ENCODE data around the gene FTO. TPM values are rescaled to one million over a fixed set of nuclear protein-coding genes. Genes with fewer than 3 reads are reported as not detected.
A peak's percentile ranks its signal among the peaks of the same experiment; 100 is the strongest.

Gene FTO
- total RNA-seq, 1 donor from 2014 or later = 62.6 TPM

GRCh38 chr16:54096607-54097006, 392.7 kb downstream of the FTO start:
- no peak for DNase-seq

- DNase-seq = no peak
Measured at GRCh38 chr16:54097774-54098173, 393.8 kb downstream of the FTO start.

DNA sequence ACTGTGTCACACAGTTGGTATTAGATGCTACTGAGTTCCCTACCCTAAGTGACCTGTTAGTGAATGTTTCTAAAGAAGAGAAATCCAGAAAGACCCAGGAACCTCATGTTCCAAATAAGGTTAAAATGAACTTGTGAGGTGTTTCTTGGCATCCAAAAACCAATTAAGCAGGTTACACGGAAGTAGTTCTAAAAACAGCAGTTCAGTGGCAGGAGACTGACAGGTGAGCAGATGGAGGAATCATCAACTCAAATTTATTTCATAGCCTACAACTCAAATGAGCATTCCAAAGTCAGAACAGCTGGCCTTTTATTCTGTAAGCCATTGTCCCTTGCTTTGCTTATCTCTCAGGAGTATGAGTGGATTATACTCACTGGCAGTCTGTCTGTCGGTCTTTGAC, 394.3 kb downstream of the FTO start:
- DNase-seq = no peak

- DNase-seq = no peak
Measured at GRCh38 chr16:54099627-54100026, 395.7 kb downstream of the FTO start.

DNA sequence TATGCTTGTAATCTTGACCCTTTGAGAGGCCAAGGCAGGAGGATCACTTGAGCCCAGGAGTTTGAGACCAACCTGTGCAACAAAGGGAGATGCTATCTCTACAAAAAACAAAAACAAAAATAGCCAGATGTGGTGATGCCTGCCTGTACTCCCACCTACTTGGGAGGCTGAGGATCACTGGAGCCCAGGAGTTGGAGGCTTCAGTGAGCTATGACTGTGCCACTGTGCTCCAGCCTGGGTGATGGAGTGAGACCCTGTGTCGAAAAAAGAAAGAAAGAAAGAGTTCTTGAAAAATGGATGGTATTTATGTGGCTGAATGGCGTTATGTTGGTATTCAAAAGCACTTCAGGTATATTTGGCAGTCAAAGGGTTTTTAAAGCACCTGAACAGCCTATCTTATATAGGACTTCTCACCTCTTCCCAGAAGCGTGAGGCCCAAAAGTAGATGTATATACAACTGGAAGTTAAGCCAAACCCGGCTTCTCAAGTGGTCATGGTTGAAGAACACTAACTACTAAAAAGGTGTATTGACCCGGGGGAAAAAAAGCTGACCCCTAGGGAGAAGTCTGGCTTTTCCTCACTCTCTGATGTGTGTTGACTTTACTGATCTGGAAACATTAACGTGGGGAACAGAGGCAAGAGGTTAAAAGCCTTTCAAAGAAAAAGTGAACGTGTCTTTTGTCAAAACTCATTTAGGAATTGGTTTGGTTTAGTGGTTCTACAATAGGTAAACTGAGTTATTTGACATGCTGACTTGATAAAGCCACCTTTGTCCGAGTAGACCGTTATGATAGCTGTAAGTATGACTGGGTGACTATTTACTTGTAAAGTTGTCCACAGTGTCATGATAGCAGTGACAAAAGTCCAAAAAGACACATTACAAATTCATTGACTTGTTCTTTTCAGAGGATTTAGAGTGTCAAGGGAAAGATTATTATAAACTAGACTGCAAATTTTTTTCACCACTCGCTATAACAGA, 399.2 kb downstream of the FTO start:
- no peak for DNase-seq

DNA sequence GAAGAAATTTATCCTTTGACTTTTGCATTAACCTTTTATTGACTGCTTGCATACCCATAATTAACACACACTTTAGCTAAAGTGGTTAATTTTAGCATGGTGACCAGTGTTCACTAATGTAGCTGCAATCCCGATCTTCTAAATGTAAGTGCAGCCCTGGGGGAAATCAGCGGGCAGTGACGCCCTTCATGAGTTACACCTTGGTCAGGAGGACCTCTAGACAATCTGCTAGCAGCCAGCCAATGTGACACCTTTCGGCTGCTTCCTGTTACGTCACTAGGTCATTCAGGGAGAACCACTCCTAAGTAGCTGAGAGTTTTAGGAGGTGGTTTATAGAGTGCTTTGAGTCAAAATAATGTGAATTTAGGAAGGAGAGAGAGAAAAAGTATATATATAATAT, 402.1 kb downstream of the FTO start:
- DNase-seq = no peak

GRCh38 chr16:54107583-54108202, 403.7 kb downstream of the FTO start:
- peak; percentile 28 for DNase-seq

DNA sequence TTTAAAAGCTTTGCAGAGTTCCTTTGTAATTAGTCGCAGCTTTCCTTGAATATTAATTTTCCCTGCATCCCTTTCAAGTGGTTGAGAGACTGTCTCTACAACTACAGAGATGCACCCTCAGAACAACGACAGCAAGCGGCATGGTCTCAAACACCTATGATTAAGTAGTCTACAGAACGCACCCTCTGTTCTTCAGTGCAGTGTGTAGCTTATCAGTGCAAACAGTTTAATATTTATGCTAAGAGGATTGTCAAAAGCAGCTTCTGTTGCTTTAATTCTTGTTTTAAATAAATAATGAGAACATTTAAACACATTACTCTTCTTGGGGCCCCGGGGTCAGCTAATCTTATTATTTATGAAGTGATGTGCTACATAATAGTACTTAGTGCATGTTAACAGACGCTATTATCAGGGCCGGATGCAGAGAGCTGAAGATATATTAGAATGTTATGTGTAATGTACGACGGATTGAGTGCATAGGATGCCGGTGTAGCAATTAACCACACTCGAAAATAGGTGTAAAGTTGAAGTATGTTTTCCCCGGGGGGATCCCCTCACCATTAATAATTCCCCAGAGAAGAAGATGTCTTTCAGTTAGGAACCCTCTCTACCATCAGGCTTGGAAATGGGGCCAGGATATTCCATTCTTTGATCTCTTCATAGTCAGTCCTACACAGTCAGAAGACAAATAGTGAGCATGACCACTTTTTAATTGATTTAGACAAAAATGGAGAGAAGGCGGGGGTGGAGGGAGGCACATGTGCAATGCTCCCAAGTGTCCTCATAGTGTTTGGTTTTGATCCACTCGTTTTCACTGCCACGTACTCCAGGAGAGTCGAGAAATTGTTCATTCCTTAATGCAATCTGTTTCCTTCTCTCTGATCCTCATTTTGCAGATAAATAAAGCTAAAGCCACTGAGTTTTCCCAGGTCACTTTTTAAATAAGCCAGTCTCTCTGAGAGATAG, 406.3 kb downstream of the FTO start:
- DNase-seq = no peak

DNA sequence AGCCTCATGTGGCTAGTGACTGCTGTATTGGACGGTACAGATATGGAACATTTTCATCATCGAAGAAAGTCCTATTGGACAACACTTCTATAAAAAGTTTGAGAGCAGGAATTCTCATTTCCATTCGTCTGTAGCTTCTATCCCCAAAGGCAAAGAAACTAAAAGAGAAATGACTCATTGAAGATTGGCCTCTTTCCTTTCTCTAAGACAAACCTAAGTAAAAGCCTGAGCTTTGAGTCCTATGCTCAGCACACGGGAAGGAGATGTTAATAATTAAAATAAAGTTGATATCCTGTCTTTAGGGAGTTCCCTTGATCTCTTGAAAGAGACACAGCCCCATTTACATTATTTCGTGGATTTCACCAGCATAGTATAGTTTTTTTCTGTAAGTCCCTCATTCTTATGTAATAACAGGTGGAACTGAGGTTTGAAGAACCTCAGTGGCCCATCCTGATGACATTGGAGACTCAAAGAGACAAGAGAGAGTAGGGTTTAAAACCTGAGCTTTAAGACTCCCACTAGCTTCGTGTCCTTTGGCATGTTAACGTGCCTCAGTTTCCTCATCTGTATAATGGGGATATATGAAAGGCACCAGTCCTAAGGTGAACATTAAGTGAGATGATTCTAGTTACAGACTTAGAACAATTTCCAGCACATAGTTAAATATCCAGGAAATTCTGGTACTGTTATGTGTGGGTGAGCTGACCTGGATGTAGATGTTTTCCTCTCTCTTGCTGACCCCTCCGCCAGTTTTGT, 408.7 kb downstream of the FTO start:
- no peak for DNase-seq

- DNase-seq = no peak
Measured at GRCh38 chr16:54115558-54115957, 411.6 kb downstream of the FTO start.

- DNase-seq = peak; percentile 13
Measured at GRCh38 chr16:54116124-54116655, 412.2 kb downstream of the FTO start.

DNA sequence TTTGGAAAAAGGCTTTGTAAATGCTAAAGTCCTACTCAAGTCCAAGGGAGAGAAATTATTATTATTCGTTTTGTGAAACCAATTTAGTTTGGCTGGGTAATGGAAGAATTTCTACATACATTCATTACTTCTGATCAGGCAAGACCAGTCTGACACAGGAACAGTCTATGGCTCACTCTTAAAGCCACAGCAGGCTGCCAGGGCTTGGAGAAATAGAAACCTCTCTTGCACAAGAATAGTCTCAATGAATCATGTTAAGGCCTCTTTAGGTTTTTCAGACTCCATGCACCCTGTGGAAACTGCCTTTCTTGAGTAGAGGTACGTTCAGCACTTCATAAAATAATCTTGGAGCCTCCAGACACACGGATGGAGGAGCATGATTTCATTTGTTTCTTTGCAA, 414.9 kb downstream of the FTO start:
- DNase-seq = no peak

GRCh38 chr16:54120846-54121480, 417.0 kb downstream of the FTO start:
- no peak for DNase-seq

GRCh38 chr16:54121539-54122295, 417.8 kb downstream of the FTO start:
- DNase-seq = no peak

DNA sequence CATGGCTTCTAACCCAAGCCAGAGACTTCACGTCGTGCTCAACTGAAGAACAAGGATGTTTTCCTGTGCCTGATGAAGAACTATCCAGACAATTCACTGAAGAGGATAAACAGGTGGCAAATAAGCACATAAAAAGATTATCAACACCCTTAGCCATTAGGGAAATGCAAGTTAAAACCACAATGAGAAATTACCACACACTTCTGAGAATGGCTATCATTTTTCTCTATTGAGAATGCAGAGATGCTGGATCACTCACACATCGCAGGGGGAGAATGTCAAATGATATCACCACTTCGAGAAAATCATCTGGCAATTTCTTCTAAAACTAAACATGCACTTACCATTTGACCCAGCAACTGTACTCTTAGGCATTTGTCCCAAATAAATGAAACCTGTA, 419.8 kb downstream of the FTO start:
- DNase-seq = no peak

GRCh38 chr16:54125751-54126655, 422.0 kb downstream of the FTO start:
- DNase-seq = no peak

DNA sequence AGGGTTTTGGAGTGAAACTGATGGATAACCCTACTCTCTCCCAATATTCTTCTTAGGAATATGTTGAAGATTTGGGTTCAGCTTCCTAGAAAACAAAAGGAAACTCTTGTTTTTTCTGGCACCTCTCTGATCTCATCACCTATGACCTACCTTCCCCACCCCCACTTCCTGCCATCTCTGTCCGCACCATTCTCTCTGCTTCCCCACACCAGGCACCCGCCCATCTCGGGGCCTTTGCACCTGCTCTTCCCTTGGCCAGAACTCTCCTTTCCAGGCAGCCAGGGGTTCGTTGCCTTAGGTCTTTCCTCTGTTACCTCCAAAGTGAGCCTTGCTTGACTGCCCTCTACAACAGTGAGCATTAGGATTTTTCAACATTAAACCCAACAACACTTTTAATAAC, 423.0 kb downstream of the FTO start:
- DNase-seq = no peak

GRCh38 chr16:54128629-54129234, 424.8 kb downstream of the FTO start:
- peak; percentile 49 for DNase-seq

- DNase-seq = no peak
Measured at GRCh38 chr16:54129810-54130209, 425.9 kb downstream of the FTO start.
